ENCODE measurements around the gene SMG9.
A peak's percentile ranks its signal among the peaks of the same experiment; 100 is the strongest.

SMG9 gene

DNA sequence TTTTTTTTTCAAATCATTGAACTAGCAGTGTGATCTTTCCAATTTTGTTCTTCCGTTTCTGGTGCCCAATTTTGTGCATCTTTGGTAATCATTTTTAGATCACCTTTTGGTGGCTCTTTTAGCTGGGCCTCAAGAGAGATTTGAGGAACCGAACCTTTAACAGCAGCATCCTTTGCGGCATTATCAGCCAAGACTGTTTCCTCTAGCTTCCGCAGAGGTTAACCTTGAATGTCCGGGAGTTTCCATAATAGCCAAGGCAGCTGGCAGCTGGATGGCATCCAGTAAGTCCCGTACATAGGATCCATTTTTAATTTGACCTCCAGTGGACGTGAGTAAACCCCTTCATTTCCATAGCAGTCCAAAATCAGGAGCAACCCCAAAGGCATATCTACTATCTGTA lies 29.3 kb downstream of the SMG9 start:
- H3K4me3 ChIP-seq (replicated peaks; ENCODE audit: low read depth, low read length): no peak overlapping the region
- H3K36me3 ChIP-seq (ENCODE audit: control insufficient read depth, insufficient read depth, low read length): peaks cover 15% of the 10 kb centered on the region
- no peak for DNase-seq (ENCODE audit: extremely low read depth, insufficient read length)
- TF ChIP-seq, protein P1, sequence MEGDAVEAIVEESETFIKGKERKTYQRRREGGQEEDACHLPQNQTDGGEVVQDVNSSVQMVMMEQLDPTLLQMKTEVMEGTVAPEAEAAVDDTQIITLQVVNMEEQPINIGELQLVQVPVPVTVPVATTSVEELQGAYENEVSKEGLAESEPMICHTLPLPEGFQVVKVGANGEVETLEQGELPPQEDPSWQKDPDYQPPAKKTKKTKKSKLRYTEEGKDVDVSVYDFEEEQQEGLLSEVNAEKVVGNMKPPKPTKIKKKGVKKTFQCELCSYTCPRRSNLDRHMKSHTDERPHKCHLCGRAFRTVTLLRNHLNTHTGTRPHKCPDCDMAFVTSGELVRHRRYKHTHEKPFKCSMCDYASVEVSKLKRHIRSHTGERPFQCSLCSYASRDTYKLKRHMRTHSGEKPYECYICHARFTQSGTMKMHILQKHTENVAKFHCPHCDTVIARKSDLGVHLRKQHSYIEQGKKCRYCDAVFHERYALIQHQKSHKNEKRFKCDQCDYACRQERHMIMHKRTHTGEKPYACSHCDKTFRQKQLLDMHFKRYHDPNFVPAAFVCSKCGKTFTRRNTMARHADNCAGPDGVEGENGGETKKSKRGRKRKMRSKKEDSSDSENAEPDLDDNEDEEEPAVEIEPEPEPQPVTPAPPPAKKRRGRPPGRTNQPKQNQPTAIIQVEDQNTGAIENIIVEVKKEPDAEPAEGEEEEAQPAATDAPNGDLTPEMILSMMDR (IDR thresholded peaks at IDR 0.05; ENCODE audit: insufficient read depth, low read length, poor library complexity, severe bottlenecking): no peak
- H3K27me3 ChIP-seq (replicated peaks; ENCODE audit: control insufficient read depth, insufficient read depth, low read length): no peaks in the 10 kb centered on the region

DNA sequence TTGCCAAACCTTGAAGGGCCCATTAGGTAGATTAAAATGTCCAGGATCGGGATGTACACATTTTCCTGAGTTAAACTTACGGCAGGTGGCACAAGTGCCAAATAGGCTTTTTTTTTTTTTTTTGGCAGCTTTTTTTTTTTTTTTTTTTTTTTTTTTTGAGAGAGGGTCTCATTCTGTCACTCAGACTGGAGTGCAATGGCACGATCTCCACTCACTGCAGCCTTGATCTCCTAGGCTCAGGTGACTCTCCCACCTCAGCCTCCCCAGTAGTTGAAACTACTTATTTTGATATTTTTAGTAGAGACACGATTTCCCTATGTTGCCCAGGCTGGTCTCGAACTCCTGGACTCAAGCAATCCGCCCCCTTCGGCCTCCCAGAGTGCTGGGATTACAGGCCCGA lies 29.9 kb downstream of the SMG9 start:
- TF ChIP-seq, protein P1 (IDR thresholded peaks at IDR 0.05; ENCODE audit: insufficient read depth, low read length, poor library complexity, severe bottlenecking): no peak
- DNase-seq (ENCODE audit: extremely low read depth, insufficient read length): no peak
- Histone ChIP-seq H3K36me3 (ENCODE audit: control insufficient read depth, insufficient read depth, low read length) (peaks cover 15% of the 10 kb centered on the region), H3K4me3 (replicated peaks; ENCODE audit: low read depth, low read length) (no peak overlapping the region), H3K27me3 (replicated peaks; ENCODE audit: control insufficient read depth, insufficient read depth, low read length) (no peaks in the 10 kb centered on the region)

DNA sequence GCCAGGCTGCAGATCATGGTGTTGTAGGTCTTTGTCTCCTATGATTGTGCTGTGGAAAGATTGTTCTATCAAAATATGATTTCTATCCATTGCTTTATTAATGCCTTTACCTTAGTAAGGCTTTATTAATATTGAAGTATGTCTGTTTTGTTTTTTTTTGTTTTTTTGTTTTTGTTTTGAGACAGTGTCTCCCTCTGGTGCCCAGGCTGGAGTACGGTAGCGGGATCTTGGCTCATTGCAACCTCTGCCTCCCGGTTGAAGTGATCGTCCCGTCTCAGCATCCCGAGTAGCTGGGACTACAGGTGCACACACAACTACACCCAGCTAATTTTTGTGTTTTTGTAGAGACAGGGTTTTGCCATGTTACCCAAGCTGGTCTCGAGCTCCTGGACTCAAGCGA lies 31.2 kb downstream of the SMG9 start:
- H3K36me3 ChIP-seq (ENCODE audit: control insufficient read depth, insufficient read depth, low read length): peaks cover 4% of the 10 kb centered on the region
- H3K27me3 ChIP-seq (replicated peaks; ENCODE audit: control insufficient read depth, insufficient read depth, low read length): no peaks in the 10 kb centered on the region
- TF ChIP-seq, protein P1 (IDR thresholded peaks at IDR 0.05; ENCODE audit: insufficient read depth, low read length, poor library complexity, severe bottlenecking): peak; percentile 11
- H3K4me3 ChIP-seq (replicated peaks; ENCODE audit: low read depth, low read length): no peak overlapping the region
- DNase-seq (ENCODE audit: extremely low read depth, insufficient read length): no peak

DNA sequence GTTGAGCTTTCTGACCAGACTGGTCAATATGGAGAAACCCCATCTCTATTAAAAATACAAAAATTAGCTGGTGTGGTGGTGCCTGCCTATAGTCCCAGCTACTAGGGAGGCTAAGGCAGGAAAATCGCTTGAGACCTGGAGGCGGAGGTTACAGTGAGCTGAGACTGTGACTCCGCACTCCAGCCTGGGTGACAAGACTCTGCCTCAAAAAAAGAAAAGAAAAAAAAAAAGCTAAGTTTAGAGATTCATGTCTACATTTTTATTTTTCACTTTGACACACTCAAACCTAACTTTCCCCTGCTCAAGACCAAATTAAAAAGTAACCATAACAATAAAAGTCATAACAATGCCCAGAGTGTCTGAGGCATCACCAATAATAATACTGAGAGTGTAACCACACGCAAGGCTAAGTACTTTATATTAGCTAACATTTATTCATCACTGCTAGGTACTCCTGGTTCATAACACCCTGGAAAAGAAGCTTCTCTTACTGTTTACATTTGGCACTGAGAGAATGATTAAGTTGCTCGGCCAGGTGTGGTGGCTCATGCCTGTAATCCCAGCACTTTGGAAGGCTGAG lies 33.2 kb downstream of the SMG9 start:
- no peaks in the 10 kb centered on the region for H3K36me3 ChIP-seq (ENCODE audit: control insufficient read depth, insufficient read depth, low read length)
- TF ChIP-seq, protein P1 (IDR thresholded peaks at IDR 0.05; ENCODE audit: insufficient read depth, low read length, poor library complexity, severe bottlenecking): no peak
- no peak overlapping the region for H3K4me3 ChIP-seq (replicated peaks; ENCODE audit: low read depth, low read length)
- H3K27me3 ChIP-seq (replicated peaks; ENCODE audit: control insufficient read depth, insufficient read depth, low read length): no peaks in the 10 kb centered on the region
- DNase-seq (ENCODE audit: extremely low read depth, insufficient read length): no peak

DNA sequence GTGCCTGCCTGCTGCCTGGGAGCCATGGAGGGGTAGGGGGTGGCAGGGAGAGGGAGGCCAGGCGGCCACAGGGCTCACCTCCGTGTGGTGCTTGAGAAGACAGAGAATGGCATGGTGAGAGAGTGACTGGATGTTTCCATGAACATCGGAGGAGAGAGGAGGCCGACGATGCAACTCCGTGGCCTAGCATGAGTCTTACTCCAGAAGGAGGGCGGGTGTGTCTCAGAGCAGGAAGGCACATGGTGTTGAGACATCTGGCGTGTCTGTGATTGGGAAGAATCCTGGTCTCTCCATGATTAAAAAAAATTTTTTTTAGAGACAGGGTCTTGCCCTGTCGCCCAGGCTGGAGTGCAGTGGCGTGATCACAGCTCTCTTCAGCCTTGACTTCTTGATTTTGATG lies 33.8 kb downstream of the SMG9 start:
- Histone ChIP-seq H3K36me3 (ENCODE audit: control insufficient read depth, insufficient read depth, low read length) (no peaks in the 10 kb centered on the region), H3K4me3 (replicated peaks; ENCODE audit: low read depth, low read length) (no peak overlapping the region), H3K27me3 (replicated peaks; ENCODE audit: control insufficient read depth, insufficient read depth, low read length) (no peaks in the 10 kb centered on the region)
- TF ChIP-seq, protein P1 (IDR thresholded peaks at IDR 0.05; ENCODE audit: insufficient read depth, low read length, poor library complexity, severe bottlenecking): no peak
- DNase-seq (ENCODE audit: extremely low read depth, insufficient read length): no peak

DNA sequence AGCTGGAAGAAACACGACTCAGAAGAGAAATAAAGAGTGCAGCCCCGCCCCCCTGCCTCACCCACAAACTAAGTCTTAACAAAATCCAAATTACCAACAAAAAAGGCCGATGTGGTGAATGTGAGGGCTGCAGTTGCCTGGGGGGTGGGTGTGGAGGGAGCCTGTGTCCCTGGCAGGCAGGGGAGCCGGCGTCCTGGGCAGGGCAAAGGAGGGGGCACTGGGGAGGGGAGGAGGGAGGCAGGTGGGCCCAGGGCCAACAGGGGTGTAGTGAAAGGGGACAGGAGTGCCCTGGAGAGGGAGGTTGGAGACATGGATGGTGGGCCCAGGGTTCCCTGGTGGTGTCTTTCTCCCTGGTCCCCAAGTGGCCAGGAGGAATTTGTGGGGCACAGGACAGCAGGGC lies 34.8 kb downstream of the SMG9 start:
- H3K4me3 ChIP-seq (replicated peaks; ENCODE audit: low read depth, low read length): no peak overlapping the region
- H3K27me3 ChIP-seq (replicated peaks; ENCODE audit: control insufficient read depth, insufficient read depth, low read length): no peaks in the 10 kb centered on the region
- no peak for DNase-seq (ENCODE audit: extremely low read depth, insufficient read length)
- H3K36me3 ChIP-seq (ENCODE audit: control insufficient read depth, insufficient read depth, low read length): no peaks in the 10 kb centered on the region
- TF ChIP-seq, protein P1 (IDR thresholded peaks at IDR 0.05; ENCODE audit: insufficient read depth, low read length, poor library complexity, severe bottlenecking): no peak
